Stimulated activated CD4-positive, alpha-beta T cell treated with anti-CD3 and anti-CD28 coated beads, Interleukin-4, amount 100 ng/mL, for 24 hours (primary cell): ENCODE data around the gene HORMAD2.
"Not testable (repeated sequence)": the region's sequence is repeated elsewhere in the genome, so short reads cannot be mapped to it uniquely, and the experiment has no call there.

Experiments
- DNase-seq: peaks from one replicate; pipeline ENCODE4 v3.0.0-alpha.2; 2020

The HORMAD2 gene

DNA sequence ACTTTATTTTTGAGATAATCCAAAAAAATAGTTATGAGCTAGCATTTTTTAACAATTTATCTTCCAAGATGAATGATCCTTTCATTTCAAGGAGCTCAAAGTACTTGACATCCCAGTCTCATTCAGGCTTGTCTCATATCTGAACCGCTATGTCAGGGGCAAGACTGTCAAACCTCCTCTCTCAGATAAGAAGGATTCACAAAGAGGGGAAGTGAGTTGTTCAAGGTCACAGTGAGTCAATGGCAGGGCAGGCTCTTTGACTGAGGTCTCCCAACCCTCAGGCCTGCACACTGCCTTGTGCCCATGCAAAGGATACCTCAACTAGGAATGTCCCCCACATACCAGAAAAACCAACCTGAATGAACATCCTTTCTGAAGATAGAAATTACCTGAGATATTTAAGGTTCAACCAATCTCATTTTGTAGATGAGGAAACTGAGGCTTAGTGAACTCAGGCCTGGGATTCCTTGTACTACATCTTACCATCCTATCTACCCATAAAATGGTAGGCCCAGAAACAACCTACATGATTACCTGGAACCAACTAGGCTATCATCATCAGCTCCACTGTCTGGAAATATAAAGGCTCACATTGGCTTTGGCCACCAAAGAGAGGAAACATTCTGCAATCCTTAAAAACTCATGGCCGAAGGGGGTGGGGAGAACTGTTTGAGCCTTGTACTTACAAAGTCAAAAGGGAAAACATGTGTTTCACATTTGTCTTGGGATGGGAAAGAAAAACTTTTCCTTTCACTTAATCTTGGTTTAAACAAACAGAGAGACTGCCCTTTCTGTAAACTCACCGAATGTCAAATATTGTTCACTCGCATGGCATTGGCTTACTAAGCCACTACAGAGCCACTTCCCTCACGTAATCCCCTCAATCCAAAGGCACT, 115.2 kb downstream of the HORMAD2 start:
- DNase-seq, result no peak

DNA sequence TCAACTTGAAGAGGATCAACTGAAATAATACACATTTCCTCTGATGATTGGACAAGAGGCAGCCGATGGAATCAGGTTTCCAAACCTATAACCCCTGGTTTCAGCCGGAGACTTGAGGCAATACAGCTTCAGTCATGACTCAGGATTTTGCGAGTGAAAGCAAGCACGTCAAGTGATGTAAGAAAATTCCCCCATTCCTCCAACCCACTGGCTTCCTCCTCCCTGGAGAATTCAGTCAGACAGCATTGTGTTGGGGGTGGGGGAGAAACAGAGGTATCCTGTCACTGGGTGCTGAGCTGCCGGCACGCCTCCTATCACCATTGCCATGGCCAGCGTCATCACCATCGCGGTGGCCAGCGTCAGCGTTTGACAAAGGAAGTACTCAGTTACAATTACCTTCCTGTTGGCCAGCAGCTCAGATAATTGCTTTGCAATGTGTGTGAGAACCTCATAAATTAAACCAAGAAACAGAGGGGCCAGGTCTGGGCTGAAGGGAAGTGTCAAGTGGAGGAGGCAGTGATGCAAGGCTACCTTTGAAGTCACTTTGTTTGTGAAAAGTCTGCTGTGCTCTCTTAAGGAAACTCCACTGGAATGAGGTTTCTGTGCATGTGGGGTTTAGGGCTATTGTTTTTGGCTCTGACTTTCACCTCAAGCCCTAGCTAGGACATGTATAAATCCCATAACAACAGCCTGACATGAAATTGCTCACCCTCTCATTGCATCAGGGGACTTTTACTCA, 116.0 kb downstream of the HORMAD2 start:
- DNase-seq, result peak; percentile 69

DNA sequence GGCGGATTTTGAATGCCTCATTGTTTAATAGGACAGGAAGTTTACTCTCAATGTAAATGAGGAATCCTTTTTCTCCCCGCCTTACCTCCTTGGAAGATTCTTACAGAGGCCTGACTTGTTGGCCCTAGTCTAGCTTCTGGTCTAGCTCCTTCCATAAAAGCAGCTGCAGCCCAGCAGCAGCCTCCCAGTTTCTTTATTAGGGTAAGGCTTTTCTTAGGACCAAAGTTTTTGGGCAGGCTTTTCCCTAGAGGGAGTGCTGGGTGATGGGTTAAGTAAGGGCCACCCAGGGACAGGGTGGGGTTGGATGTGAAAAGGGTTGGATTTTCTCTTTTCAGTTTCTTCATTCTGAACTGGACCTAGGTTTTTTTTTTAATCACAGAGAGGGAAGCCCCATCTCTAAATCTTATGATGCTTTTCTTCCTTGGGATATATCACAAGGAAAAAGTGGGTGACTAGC, 116.6 kb downstream of the HORMAD2 start:
- DNase-seq, result no peak

DNA sequence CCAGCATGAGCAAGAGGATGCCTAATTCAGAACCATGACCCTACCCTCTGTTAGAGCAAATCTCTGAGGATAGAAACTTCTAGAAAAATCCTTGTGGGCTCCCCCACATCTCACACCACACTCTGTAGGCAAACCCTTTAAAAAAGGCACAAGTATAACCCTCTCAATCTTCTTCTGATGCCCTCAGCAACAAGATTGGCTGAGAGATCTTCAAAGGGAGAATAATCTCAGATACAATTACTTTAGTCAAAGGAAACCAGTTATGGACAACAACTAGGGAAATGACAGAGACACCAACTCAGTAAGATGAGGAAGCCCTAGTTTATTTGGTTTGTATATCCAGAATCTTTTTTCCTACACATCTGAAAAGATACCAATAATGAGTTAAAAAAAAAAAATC, 117.1 kb downstream of the HORMAD2 start:
- no peak for DNase-seq

DNA sequence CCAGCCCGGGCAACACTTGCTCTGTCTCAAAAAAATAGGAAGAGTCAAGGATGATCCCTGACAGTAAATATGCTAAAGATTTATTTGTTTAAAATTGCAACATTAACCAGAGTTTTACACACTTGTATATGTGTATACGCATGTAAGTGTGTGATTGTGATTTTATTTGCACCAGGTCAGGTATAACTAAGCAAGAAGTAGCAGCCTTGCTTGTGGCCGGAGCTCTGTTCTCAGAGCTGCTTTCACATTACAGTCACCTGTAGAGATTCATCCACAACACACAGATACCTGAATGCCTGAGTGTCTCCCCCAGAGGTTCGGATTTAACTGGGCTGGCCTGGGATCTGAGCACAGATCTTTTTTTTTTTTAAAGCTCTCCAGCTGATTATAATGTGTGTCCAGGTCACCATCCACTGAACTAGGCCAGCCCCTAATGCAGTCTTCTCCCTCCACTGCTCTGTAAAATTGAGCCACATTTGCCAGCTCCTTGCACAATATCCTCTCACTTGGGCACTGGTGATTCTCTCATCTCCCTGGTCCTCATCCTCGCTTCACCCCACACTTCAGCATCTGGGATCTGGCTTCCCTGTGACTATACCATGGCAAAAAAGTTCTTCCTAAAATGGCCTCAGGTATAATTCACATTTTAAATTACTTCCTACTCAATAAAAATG, 118.0 kb downstream of the HORMAD2 start:
- DNase-seq, result no peak

DNA sequence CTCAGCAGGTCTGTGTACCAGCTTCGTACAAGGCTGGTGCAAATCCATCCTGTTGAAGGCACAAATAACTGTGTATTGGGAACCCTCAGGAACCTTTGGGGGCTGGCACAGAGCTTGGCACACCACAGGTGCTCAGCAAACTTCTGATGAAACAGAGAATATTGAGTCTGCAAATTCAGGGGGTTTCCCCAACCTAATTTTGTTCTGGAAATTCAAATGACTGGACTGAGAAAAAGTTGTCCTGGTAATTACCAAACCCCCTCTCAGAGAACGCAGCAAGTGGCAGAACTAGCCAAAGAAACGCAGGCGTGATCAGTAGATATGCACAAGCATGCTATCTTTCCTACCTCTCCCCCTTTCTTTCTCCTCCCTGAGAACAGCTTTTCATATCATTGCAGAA, 118.7 kb downstream of the HORMAD2 start:
- no peak for DNase-seq

DNA sequence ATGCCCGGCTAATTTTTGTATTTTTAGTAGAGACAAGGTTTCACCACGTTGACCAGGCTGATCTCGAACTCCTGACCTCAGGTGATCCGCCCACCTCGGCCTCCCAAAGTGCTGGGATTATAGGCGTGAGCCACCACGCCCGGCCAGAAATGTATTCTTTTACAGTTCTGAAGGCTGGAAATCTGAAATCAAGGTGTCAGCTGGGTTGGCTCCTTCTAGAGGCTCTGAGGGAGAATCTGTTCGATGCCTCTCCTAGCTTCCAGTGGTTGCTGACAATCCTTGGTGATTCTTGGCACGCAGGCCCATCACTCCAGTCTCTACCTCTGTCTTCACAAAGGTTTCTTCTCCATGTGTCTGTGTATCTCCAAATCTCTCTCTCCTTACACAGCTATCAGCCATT, 120.6 kb downstream of the HORMAD2 start:
- DNase-seq, result not testable (repeated sequence)

DNA sequence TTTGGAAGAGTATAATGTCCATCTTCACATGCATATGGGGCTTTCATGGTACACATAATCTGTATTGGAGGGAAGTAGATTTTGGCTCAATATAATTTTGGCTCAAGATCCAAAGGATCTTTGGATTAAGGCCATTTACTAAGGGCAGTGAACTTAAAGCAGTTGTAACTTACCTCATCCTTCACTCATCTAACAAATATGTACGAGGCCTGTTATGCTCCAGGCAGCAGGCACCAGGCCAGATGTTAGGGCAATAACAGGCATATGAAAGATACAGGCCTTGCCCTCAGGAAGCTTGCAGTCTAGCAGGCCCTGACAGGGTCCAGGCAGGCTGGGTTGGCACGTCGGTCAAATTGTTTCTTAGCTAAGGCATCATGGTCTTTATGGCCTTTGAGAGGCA, 121.7 kb downstream of the HORMAD2 start:
- no peak for DNase-seq

DNA sequence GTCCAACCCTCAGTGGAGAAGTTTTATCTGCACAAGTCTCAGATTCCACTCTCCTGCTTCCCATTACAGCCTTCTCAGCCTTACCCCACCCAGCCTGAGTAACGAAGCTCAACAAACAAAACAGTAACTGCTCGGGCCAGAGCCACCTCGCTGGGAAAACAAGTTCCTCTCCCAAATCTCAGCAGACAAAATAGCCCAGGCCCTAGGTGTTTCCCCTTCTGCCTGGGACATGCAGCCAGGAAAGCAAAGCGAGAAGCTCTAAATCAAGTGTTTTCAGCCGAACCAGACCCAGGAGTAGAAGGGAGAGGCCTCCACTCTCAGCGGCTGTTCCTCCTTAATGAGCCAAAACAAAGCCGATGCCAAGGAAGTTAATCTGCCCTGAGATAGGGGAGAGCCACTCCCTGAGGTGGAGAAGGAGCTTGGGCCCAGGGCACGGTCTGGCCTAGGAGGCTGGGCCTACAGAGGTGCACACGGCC, 122.3 kb downstream of the HORMAD2 start:
- DNase-seq, result no peak

DNA sequence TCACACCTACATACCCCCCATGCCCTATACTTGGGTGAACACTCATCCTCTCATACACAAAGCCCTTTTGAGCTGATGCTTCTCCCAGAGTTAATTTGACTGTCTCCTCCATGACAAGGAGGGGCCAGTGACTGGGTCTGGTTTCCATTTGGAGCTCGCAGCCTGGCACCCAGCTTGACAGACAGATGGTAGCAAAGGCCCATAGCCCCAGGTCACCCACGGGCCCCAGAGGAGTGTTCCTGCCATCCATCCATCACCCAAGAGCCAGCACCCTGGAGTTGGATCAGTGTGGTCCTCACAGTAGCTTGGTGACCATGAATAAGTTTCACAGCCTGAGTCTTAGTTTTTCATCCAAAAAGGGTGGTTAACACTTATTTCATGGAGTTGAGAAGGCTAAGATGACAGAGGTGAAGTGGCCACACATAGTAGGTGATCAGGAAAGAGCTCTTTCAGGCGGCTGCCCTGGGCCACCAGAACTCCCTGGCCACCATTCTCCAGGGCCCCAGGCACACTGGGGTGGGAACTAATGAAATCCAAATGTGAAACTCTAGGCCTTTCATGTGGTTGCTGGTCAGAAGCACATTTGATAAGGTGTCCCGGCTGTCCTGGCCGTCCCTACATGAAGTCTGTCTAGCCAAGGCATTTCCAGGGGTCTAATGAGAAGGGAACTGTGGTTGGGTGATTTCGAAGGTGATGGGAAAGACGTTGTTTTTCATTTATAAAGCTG, 123.9 kb downstream of the HORMAD2 start:
- DNase-seq, result no peak

DNA sequence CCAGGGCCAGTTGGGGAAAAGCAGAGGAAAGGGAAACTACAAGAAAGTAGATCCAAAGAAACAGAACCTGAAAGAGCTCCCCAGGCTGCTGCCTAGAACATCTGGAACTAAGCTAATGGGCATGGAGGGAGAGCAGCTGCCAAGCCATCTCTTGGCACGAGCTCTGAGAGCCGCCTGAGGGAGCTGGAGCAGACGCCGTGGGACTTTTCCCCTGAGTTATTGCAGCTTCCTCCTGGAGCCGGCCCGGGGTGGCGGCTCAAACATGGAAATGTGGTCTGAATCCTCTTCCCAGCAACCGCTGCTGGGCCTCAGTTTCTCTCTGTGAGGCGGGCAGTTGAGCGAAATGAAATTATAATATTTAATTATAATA, 124.5 kb downstream of the HORMAD2 start:
- DNase-seq, result no peak

DNA sequence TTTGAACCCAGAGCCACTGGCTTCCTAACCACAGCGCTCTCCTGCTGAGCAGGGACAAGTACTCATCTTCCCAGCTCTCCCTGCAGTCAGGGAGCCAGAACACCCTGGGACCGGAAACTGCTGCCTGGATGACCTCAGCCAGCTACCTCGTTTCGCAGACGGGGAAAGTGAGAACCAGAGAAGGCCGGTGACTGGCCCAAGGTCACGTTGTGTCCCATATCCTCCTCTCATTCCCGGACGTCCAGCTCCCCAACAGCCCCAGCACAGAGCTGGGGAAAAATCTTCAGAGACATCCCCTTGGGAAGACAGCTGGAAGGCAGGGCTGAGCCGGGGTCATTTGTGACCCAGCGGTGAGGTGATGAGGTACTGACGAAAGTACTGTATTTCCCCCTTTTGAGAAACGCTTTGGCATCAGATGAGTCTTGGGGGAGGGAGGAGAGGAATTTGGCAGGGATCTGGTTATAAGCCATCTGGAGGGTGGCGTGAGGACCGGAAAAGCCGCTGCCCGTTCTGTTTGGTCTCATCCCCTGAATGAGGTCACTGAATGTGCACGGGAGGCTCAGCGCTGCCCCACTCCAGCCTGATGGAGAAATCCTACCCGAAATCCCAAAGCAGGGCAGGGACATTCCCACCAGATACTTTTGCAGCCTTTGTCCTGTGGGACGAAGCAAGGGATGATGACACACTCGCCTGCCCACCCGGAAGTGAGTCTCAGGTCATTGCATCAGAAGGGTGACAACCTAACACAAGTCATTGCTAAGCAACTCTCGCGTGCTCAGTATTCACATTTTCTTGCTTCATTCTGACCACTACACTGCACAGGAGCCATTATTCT, 125.2 kb downstream of the HORMAD2 start:
- DNase-seq, result no peak

DNA sequence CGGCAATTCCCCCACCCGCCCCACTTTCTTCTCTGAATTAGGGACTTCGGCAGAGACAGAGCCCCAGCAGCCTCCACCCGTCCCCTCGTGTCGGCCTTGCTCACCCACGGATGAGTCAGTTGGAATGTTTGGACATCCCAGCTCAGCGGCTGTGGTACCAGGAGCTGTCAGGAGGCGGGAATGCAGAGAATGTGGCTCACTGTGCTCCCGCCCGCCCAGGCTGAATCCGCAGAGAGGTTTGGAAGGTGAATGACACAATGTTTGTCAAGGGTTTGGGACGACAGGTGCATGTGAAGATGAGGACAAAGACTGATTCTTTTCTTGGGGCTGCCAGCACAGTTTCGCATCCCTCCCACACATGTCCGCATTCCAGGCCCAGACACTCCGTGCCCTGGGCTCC, 126.7 kb downstream of the HORMAD2 start:
- no peak for DNase-seq

DNA sequence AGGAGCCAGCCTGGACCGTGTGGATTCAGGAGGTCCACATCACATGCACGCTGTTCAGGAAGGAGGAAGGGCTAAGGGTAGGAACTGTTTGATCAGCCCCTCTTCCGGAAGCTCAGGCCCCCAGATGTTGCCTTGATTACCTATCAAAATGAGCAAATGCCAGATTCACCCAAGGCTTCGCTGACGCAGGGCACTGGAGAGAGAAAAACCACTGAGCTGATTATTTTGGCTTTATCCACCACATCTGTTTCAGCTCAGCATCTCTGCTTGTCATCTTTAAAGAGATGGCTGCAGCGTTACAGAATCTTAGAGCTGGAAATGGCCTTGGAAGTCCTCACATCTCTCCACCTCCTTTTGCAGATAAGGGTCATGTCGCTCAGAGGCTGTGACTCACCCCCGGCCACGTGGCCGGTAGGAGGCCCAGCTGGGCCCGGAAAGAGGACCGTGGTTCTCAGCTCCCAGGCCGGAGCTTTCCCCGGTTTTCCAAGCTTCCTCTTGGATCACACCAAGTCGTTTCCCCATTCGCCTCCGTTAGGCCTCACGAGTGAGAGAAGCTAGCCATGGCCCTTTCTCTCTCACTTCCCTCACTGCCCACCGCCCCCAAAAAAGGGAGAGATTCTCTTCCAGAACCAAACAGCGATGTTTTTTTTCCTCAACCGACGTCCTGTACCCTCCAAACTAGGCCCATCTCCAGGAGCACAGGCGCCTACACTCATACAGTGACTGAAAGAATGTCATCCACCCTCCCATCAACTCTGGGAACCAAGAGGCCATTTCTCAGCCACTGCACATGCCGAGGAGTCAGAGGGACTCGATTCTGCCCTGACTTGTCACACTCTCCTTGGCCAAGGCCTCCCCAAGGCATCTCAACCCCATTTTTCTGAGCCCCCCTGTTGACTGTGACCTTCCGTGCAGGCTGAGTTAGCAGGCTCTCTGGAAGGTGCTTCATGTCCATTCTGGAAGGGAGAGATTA, 128.7 kb downstream of the HORMAD2 start:
- DNase-seq, result no peak

DNA sequence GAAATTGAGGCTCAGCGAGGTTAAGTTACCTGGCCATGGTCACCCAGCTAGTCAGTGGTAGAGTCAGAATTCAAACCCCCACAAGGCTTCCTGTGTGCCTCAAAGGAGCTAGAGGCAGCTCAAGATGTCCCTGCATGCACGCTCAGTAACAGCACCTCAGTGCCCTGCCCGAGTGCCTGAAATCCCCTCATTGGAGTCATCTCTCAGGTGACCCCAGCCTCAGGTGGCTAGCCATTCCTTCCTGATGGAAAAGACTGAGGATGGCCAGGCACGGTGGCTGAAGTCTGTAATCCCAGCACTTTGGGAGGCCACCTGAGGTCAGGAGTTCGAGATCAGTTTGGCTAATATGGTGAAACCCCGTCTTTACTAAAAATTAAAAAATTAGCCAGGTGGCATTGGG, 129.4 kb downstream of the HORMAD2 start:
- no peak for DNase-seq

DNA sequence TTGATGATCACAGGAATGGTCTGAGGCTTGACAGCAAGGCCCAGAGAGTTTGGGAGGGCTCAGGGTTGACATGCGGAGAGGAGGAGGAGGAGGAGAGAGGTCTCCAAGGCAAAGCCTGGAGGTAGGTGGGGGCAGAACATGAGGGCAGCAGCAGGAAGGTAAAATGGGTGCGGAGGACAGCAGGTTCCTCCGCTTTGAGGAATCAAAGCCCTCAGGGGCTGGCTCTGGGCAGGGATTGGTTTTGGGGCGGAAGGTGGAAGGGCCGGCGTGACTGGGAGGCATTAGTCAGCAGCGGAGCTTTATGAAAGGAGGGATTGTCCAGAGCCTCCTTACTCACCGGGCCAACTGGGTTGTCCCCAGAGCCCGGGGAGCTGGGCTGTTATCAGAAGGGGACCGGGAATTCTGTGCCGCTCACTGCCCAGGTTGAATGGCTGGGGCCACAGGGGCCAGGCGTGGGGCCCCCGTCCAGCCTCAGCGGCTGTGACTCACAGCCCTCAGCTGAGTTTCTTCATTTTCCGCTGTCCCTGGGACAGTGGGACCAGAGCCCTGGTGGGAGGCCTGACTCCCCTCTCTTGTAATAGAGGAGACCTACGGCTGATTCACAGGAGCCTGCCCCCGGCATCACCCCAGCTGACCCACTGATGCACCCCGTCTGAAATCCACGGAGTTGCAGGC, 130.1 kb downstream of the HORMAD2 start:
- DNase-seq, result no peak

DNA sequence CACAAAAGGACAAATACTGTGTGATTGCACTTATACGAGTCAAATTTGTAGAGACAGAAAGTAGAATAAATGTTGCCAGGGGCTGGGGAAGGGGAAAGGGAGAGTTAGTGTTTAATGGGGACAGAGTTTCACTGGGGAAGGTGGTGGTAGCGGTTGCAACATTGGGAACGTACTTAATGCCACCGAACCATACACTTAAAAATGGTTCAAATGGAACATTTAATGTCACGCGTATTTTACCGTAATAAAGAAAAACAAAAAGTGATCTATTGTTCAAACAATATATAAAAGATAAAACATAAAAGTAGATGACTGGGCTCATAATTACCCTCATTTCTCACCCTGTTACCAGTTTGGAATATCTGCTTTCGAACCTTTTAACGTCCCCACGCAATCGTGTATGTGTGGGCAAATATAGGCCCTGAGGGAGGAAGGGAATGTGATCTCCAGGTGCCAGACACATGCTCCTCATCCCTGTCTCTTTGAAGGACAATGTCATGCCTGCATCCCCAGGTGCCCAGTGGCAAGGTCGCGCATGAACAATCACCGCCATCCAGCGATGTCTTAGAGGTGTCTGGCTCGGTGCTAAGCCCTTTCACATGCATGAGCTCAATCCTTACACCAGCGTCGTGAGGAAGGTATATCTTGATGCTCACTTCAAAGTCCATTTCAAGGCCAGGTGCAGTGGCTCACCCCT, 131.0 kb downstream of the HORMAD2 start:
- DNase-seq, result no peak

DNA sequence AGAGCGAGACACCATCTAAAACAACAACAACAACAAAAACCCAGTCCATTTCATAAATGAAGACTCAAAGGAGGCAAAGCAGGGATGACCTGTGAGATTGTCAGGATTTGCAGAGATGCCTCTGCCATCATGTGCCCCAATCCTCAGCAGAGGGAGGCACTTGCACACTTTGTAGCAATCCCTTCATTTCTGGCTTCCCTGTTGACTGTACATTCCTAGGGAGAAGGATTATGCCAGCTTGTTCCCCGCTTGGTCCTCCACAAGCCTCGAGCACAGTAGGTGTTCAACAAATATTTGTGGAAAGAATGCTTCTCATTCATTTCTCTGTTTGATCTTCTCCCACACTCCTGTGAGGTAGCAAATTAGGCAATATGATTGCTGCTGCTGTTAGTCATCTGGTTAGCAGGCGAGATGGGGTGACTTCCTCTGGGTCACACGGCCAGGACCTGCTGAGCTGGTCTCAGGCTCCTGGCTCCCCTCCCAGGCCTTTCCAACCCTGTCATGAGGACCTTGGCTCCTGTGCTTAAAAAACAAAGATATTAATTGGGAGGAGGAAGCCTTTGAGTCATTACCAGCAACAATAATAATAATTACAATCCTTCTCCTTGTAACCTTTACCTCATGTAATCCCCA, 132.2 kb downstream of the HORMAD2 start:
- DNase-seq, result no peak

DNA sequence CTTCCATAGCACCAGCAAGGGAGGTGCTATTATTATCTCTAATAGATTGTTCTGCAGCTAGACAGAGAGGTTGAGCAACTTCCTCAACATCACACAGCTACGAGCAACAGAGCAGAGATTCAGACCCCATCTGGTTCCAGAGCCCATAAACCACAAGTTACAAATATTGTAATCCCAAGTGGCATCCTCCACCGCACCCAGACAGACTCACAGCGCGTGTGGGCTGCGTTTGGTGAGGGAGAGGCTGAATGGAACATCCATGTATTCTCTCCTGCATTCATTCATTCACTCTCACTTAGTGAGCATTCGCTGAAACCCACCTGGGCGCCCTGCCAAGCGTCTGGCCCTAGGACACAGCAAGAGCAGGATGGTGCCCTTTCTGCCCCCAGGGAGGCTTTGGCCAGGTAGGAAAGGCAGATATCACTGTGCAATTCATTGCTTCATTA, 132.8 kb downstream of the HORMAD2 start:
- DNase-seq, result no peak
